ENCODE results near the gene PFDN2. TPM values are rescaled to one million over a fixed set of nuclear protein-coding genes. Genes with fewer than 3 reads are reported as not detected.
A peak's percentile ranks its signal among the peaks of the same experiment; 100 is the strongest.

Gene PFDN2
- total RNA-seq, 1 donor from 2014 or later, result 16.3 TPM

GRCh38 chr1:161111117-161111516 is 6.7 kb downstream of the PFDN2 start:
- intact Hi-C loops (cut with DNase I), result no loop called here

GRCh38 chr1:161106431-161106830 is 11.4 kb downstream of the PFDN2 start:
- no peaks in the 10 kb centered on the region for H3K27me3 ChIP-seq
- no peak overlapping the region for H3K4me3 ChIP-seq
- H3K4me1 ChIP-seq, result no peaks in the 10 kb centered on the region
- no peaks in the 10 kb centered on the region for H3K9me3 ChIP-seq
- H3K27ac ChIP-seq, result no peak overlapping the region
- intact Hi-C loops (cut with DNase I), result no loop called here
- peaks cover 9 to 10% of the 10 kb centered on the region in 2 donors for H3K36me3 ChIP-seq
- DNase-seq (ENCODE audit: low spot score in 2 of 2), result no peak
- no peak for TF ChIP-seq CTCF (IDR thresholded peaks at IDR 0.05)

More at GRCh38 chr1:161111117-161111516, 6.7 kb downstream of the PFDN2 start:
- no peaks in the 10 kb centered on the region for H3K36me3 ChIP-seq
- H3K9me3 ChIP-seq, result no peaks in the 10 kb centered on the region
- H3K27me3 ChIP-seq, result no peaks in the 10 kb centered on the region
- no peak overlapping the region for H3K27ac ChIP-seq
- H3K4me3 ChIP-seq, result no peak overlapping the region
- no peak for TF ChIP-seq CTCF (IDR thresholded peaks at IDR 0.05)
- peaks cover 0 to 2% of the 10 kb centered on the region in 2 donors for H3K4me1 ChIP-seq
- DNase-seq (ENCODE audit: low spot score in 2 of 2), result no peak

DNA sequence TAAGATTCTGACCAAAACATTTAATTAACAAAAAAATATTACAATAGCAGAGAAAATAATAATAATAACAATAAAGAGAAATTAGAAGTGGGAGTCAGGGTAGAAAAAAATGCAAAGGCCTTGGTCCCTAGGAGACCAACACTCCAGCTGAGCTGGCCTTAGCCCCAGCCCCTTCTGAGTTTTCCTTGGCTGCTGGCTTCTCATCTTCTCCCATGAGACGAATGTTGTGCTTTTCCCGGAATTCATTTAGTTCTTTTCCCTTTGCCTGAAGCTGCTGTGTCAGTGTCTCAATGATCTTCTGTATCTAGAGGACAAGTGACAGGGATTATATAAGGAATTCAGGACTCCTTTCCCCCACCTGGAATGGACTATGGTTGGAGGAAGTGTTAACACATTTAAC is 17.3 kb downstream of the PFDN2 start:
- intact Hi-C loops (cut with DNase I), result no loop called here
- DNase-seq (ENCODE audit: low spot score in 2 of 2), result no peak
- Histone ChIP-seq H3K9me3 (no peaks in the 10 kb centered on the region), H3K4me3 (no peak overlapping the region), H3K27ac (no peak overlapping the region), H3K4me1 (peaks cover 0 to 15% of the 10 kb centered on the region in 2 donors), H3K27me3 (no peaks in the 10 kb centered on the region), H3K36me3 (peaks cover 9 to 18% of the 10 kb centered on the region in 2 donors)
- TF ChIP-seq CTCF (IDR thresholded peaks at IDR 0.05), result no peak

DNA sequence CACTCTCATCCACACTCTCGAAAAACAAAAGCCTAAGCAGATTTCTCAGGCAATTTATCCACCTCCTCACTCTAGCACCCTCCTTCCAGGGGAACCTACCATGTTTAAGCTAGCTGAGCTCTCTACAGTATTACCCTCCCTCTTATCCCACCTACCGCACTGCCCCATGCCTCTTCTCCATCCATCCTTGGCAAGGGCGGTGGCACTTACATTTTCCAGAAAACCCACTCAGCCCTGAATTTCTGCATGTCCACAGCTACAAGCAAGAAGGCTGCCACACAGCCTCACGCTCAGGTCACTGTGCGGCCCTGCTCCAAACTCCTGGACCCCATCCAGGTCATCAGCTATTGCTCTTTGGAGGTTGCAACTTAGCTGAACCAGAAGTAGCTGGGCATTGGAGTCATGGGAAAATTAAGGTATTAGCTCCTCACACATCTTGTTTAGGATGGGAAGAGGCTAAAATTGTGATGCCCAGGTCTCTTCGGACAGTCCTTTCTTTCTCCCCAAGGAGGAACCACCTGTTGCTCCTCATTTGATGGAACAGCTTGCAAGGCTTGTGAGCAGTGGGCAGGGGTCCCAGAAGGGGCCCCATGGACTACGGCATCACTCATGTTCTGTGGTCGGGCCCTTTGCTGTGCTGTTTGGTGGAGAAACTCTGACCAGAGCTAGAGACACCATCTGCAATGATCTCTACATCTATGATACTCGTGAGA is 18.6 kb downstream of the PFDN2 start:
- Histone ChIP-seq H3K4me1 (peaks cover 0 to 15% of the 10 kb centered on the region in 2 donors), H3K27ac (peak overlapping the region; percentile 23 to 73), H3K9me3 (no peaks in the 10 kb centered on the region), H3K36me3 (peaks cover 9 to 18% of the 10 kb centered on the region in 2 donors), H3K27me3 (no peaks in the 10 kb centered on the region), H3K4me3 (peak overlapping the region; percentile 71)
- no peak for DNase-seq (ENCODE audit: low spot score in 2 of 2)
- TF ChIP-seq CTCF (IDR thresholded peaks at IDR 0.05), result no peak
- intact Hi-C loops (cut with DNase I), result loop anchor here (2.0 to 10.0 kb wide), 4 partner anchors 34 to 374 kb away; partner anchors contain the start of gene DEDD

GRCh38 chr1:161098210-161099068 is 19.4 kb downstream of the PFDN2 start, which contains the start of gene KLHDC9:
KLHDC9 (plus strand) TSS chr1:161098361; CDS start chr1:161098536, 175 bp downstream.
- H3K36me3 ChIP-seq, result peaks cover 9 to 18% of the 10 kb centered on the region in 2 donors
- peak within 1 kb of the TSS; percentile 71 for H3K4me3 ChIP-seq
- TF ChIP-seq CTCF (IDR thresholded peaks at IDR 0.05), result peak in 1 of 3 experiments; percentile 27
- no peaks in the 10 kb centered on the region for H3K9me3 ChIP-seq
- intact Hi-C loops (cut with DNase I), result loop anchor here (1.0 to 10.0 kb wide), 5 partner anchors 20 to 374 kb away; partner anchors contain the start of genes DEDD, NIT1 and PFDN2
- DNase-seq (ENCODE audit: low spot score in 2 of 2), result peak in 1 of 2 donors; percentile 82
- H3K27me3 ChIP-seq, result no peaks in the 10 kb centered on the region
- peaks cover 0 to 15% of the 10 kb centered on the region in 2 donors for H3K4me1 ChIP-seq
- H3K27ac ChIP-seq, result peak within 1 kb of the TSS; percentile 41 to 73

Measured in ascending aorta (tissue), 2 donors.